Activated naive CD8-positive, alpha-beta T cell (primary cell): ENCODE results near the gene TXNDC16.

Source experiments
- H3K27ac Mint-ChIP-seq: one replicate; pipeline ENCODE4 v1.8.0; 2021; ENCODE audit warnings: mixed read lengths
- H3K27me3 Mint-ChIP-seq: one replicate; pipeline ENCODE4 v1.8.0; 2021; ENCODE audit warnings: mixed read lengths
- H3K36me3 Mint-ChIP-seq: one replicate; pipeline ENCODE4 v1.8.0; 2021; ENCODE audit warnings: mixed read lengths
- H3K4me1 Mint-ChIP-seq: one replicate; pipeline ENCODE4 v1.8.0; 2021; ENCODE audit warnings: low read depth, mixed read lengths
- H3K4me3 Mint-ChIP-seq: one replicate; pipeline ENCODE4 v1.8.0; 2021; ENCODE audit warnings: mild to moderate bottlenecking, mixed read lengths
- H3K9me3 Mint-ChIP-seq: one replicate; pipeline ENCODE4 v1.8.0; 2021; ENCODE audit warnings: low read depth, mixed read lengths

Gene TXNDC16

DNA sequence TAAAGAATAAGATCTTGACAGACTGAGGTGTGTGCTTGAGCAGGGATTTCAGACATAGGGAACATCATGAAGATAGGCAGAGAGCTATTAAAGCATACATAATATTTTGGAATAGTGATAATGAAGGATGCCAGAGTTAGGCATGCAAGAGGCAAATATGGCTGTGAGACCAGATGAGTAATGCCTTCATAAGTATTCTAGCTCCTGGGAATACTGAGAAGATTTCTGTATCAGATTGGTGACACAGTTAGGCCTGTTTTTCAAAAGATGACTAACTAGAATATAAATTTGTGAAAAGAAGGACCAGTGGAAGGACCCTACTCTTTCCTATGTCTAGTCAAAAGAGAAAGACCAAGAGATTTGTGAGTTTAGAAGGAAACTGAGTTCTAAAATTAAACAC, 108.8 kb downstream of the TXNDC16 start:
- Mint-ChIP-seq H3K9me3 (peaks cover 2% of the 10 kb centered on the region), H3K4me3 (no peak overlapping the region), H3K36me3 (peaks cover 25% of the 10 kb centered on the region), H3K27ac (no peak overlapping the region), H3K27me3 (no peaks in the 10 kb centered on the region), H3K4me1 (no peaks in the 10 kb centered on the region)

DNA sequence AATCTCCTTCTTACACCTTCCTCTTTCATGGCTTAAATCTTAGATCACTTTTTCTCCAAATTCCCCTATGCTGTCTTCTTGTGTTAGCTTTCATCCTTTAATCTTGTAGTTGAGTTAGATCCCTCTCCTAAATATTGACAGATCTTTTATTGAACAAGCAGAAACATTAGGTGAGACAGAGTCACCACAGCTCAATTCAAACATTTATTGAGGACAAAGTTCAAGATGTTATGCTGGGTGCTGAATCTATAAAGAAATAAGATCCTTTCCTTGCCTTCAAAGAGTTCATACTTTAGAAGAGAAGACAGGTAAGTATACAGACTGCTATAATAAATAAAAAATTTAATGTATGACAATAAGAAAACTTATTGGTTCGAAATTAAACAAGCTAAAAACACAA, 109.7 kb downstream of the TXNDC16 start:
- Mint-ChIP-seq H3K27me3 (no peaks in the 10 kb centered on the region), H3K27ac (no peak overlapping the region), H3K9me3 (no peaks in the 10 kb centered on the region), H3K4me1 (no peaks in the 10 kb centered on the region), H3K36me3 (peaks cover 19% of the 10 kb centered on the region), H3K4me3 (no peak overlapping the region)

DNA sequence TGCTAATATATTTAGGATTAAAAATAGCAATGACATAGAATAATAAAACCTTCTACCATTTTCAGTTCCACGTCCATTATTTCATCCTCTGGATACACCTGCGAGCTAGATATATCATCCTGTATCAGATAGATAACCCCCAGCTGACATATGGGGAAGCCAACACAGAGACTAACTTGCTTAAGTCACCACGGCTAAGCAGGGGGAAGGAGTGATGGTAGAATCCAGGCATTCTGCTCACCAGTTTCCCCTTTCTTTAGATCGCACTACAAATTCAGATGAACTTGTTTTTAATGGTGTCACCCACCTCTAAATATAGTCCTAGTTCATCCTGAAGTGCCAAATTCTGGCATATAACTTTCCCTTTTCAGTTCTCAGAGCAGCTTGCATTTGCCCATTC, 110.1 kb downstream of the TXNDC16 start:
- Mint-ChIP-seq H3K4me3 (no peak overlapping the region), H3K4me1 (no peaks in the 10 kb centered on the region), H3K9me3 (no peaks in the 10 kb centered on the region), H3K36me3 (peaks cover 18% of the 10 kb centered on the region), H3K27ac (no peak overlapping the region), H3K27me3 (no peaks in the 10 kb centered on the region)

DNA sequence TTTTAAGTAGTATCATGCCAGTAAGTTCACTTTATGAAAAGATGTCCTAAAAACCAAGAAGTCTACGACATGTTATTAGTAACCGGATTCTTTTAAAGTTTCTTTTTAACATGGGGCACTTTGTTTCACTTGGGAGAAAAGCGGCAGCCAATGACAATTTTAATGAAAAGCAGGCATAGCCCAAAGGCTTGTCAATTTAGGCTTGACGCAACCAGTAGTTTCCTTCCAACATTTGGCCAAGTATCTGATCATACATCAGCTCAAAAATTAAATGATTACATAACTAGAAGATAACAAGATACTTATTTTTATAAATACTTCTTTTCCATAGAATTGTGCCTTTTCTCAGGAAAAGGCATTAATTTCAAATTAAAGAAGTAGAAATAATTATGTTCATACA, 112.8 kb downstream of the TXNDC16 start:
- Mint-ChIP-seq H3K36me3 (peaks cover 17% of the 10 kb centered on the region), H3K9me3 (no peaks in the 10 kb centered on the region), H3K27me3 (no peaks in the 10 kb centered on the region), H3K4me3 (no peak overlapping the region), H3K4me1 (no peaks in the 10 kb centered on the region), H3K27ac (no peak overlapping the region)

DNA sequence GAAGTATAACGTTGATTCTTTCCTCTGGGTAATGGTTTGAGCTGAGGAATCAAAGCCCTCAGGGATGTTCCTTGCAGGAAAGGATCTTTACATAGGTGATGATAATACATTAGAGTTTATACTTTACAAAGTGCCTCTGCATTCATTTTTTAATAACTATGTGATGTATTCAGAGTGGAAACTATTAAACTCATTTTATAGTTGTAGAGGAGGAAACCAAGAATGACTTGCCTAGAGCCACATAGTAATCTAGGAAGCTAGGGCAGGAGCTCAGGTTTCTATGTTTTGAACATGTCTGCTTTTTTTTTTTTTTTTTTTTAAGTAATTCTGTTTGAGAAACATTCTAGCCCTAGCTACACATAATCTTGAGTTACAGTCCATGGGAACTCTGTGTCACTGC, 117.3 kb downstream of the TXNDC16 start:
- H3K4me3 Mint-ChIP-seq, result no peak overlapping the region
- H3K27ac Mint-ChIP-seq, result no peak overlapping the region
- peaks cover 17% of the 10 kb centered on the region for H3K36me3 Mint-ChIP-seq
- H3K27me3 Mint-ChIP-seq, result no peaks in the 10 kb centered on the region
- no peaks in the 10 kb centered on the region for H3K4me1 Mint-ChIP-seq
- no peaks in the 10 kb centered on the region for H3K9me3 Mint-ChIP-seq

DNA sequence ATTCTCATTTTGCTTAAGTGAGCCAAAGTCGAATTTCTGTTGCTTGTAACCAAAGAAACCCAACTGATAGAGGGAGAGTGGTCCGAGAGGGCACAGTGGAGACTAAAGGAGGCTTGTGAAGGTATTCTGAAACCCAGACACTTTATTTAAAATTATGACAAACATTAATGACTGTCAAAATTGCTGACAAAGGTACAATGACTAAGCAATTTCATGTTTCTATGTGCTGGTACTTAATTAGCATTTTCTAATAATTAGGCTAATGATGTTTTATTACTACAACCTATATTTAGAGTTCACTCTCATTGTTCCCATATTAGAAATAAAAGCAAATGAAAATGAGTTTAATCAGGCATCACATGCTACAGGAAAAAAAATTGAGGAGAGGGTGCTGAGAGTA, 121.8 kb downstream of the TXNDC16 start:
- H3K27me3 Mint-ChIP-seq, result no peaks in the 10 kb centered on the region
- H3K9me3 Mint-ChIP-seq, result no peaks in the 10 kb centered on the region
- H3K4me3 Mint-ChIP-seq, result no peak overlapping the region
- no peaks in the 10 kb centered on the region for H3K4me1 Mint-ChIP-seq
- no peak overlapping the region for H3K27ac Mint-ChIP-seq
- peaks cover 12% of the 10 kb centered on the region for H3K36me3 Mint-ChIP-seq

DNA sequence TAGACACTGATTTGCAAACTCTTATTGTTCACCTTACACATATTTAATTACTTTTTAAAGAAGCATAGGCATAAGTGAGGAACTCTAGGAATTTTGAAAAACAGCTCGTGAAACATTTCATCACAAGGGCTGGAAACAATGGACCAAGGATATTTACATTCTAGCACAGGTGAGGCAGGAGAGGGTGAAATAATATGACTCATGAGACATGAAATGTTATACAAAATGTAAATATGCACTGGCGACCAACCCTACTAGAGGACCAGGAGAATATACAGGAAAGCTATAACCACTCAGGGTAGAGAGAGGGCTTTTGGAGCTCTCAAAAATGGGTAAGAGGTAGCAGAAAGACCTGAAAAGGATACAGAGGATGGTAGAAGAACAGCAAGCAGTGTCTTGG, 122.9 kb downstream of the TXNDC16 start:
- H3K27ac Mint-ChIP-seq, result no peak overlapping the region
- H3K27me3 Mint-ChIP-seq, result no peaks in the 10 kb centered on the region
- H3K4me1 Mint-ChIP-seq, result no peaks in the 10 kb centered on the region
- no peak overlapping the region for H3K4me3 Mint-ChIP-seq
- H3K36me3 Mint-ChIP-seq, result peaks cover 12% of the 10 kb centered on the region
- no peaks in the 10 kb centered on the region for H3K9me3 Mint-ChIP-seq

DNA sequence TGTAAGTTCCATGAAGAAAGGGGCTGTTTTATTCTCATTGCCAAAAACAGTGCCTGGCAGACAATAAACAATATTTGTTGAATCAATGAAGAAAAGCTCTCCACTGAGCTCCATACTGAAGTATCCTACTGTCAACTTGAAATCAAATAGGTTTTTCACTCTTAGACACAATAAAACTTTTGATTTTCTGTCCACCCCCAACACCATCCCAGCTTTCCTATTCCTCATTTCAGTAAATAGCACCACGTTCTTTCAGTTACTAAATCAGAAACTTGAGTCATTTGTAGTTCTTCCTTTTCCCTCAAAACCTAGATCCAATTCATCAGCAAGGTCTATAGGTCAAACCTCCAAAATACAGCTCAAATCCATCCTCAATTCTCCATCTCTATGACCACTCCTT, 124.8 kb downstream of the TXNDC16 start:
- Mint-ChIP-seq H3K4me3 (no peak overlapping the region), H3K36me3 (peaks cover 12% of the 10 kb centered on the region), H3K27me3 (no peaks in the 10 kb centered on the region), H3K9me3 (no peaks in the 10 kb centered on the region), H3K27ac (no peak overlapping the region), H3K4me1 (peaks cover 2% of the 10 kb centered on the region)

DNA sequence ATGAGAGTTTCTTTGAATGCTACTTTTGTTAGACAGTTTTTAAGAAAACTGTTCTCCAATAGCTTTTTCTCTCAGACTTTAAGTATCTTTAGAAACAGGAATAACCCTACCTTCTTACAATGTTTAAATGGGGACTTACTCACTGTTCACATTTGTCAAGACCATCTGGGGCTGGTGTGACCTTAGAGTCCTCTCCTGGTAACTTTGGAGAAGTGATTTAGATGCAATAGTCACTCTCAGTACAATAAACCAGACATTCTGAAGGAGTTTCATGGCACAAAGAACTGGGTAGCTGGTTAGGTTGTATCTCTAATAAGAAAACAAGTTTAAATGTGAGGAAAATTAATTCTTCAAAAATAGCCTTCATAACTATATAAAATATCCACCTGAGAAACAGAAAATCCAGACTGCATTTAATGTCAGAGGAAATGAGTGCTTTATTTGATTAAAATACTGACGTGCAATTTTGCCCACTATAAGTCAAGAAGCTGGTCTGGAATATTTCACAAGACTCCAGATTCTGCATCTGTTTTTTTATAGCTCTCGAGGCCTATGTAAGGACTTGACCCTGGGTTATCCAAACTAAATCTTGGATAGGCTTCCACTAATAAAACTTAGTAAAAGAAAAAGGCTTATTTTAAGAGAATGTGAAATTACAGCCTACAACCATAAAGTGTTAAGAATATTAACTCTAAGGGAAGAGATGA, 129.5 kb downstream of the TXNDC16 start:
- Mint-ChIP-seq H3K4me3 (no peak overlapping the region), H3K27ac (no peak overlapping the region)

DNA sequence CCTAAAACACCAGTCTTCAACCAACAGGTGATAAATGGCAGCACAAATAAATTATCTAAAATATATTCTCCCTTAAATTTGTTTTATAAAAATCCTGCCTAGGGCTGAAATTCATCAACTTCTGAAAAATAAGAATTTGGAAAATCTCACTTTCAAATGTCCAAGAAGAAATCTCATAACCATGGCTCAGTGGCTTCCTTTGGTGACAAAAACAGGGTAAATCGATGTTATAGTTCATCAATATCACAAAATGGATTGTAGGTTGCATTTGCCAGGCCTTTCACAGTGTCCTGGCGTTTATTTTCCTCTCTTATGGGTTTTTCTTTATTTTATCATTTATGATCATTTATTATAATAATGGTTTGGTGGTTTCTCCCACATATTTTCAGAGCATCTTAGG, 135.2 kb downstream of the TXNDC16 start:
- no peaks in the 10 kb centered on the region for H3K36me3 Mint-ChIP-seq
- peaks cover 38% of the 10 kb centered on the region for H3K4me1 Mint-ChIP-seq
- no peak overlapping the region for H3K27ac Mint-ChIP-seq
- H3K4me3 Mint-ChIP-seq, result no peak overlapping the region
- no peaks in the 10 kb centered on the region for H3K9me3 Mint-ChIP-seq
- H3K27me3 Mint-ChIP-seq, result no peaks in the 10 kb centered on the region

More for the DNA sequence above, 129.5 kb downstream of the TXNDC16 start:
- Mint-ChIP-seq H3K9me3 (no peaks in the 10 kb centered on the region), H3K36me3 (peaks cover 3% of the 10 kb centered on the region), H3K4me1 (peaks cover 15% of the 10 kb centered on the region), H3K27me3 (no peaks in the 10 kb centered on the region)

DNA sequence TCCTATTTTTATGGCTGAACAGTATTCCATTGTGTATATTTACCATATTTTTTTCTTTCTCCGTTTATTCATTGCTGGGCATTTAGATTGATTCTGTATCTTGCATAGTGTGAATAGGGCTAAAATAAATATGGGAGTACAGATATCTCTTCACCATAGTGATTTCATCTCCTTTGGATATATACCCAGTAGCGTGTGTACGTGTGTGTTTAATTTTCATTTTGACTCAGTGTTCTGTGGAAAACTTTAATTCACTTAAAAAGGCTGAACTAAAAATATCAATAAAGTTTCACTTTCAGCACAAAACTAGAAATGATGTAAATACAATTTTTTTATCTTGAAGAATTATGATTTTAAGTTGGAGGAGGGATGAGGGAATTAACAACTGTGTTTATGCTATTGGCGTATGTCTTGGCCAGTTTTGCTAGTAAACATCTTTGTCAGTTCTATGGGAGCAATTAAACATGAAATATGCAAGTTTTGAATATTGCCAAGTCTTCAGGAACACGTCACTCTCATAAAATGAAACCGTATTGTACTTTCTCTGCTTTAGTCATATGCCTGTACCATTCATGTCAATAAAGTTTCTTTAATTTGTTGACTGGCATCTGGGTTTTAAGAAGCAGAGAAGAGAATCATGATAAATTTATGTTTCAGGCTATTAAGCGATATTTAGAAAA, 138.4 kb downstream of the TXNDC16 start:
- peaks cover 26% of the 10 kb centered on the region for H3K4me1 Mint-ChIP-seq
- H3K36me3 Mint-ChIP-seq, result no peaks in the 10 kb centered on the region

DNA sequence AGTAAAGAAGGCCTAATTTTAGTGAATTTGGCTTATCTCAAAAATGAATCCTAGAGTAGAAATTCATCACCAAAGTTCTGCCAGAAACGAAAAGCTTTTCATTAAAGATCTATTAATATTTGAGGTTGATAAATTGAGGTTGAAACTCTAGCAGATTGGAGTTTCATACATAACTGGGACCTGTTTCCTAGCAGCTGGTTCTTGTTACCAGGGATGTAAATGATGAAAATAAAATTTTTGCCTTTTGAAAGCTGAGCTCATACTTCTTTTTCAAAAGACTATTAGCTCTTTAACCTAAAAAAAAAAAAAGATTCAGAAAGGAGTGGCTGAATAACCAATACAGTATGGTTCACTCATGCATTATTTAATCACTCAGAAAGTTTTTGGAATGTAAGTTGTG, 139.9 kb downstream of the TXNDC16 start:
- peaks cover 21% of the 10 kb centered on the region for H3K4me1 Mint-ChIP-seq
- H3K9me3 Mint-ChIP-seq, result no peaks in the 10 kb centered on the region
- H3K27ac Mint-ChIP-seq, result peak overlapping the region; percentile 97
- H3K4me3 Mint-ChIP-seq, result no peak overlapping the region
- H3K27me3 Mint-ChIP-seq, result no peaks in the 10 kb centered on the region
- H3K36me3 Mint-ChIP-seq, result no peaks in the 10 kb centered on the region

More for the DNA sequence above, 138.4 kb downstream of the TXNDC16 start:
- Mint-ChIP-seq H3K4me3 (peak overlapping the region; percentile 64), H3K27me3 (no peaks in the 10 kb centered on the region), H3K27ac (peak overlapping the region; percentile 97), H3K9me3 (no peaks in the 10 kb centered on the region)

DNA sequence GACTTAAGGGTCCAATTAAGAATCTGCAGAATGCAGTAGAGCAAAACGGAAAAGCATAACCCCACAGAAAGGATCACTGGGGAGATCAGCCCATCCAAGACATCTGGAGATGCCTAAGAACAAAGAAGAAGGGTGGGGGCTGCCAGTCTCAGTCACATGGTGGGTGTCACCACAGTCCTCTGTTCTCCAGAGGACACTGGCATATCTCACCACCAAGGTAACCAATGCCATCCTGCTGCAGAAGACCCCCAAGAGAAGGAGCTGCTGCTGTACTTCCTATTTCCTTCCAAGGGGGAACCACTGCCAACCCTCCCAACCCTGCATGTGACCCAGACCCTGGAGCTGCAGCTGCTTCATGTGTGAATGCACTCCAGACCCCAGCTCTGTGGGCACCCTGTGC, 147.0 kb downstream of the TXNDC16 start:
- H3K27me3 Mint-ChIP-seq, result no peaks in the 10 kb centered on the region
- H3K4me1 Mint-ChIP-seq, result peaks cover 53% of the 10 kb centered on the region
- no peak overlapping the region for H3K27ac Mint-ChIP-seq
- H3K4me3 Mint-ChIP-seq, result no peak overlapping the region
- H3K9me3 Mint-ChIP-seq, result no peaks in the 10 kb centered on the region
- peaks cover 7% of the 10 kb centered on the region for H3K36me3 Mint-ChIP-seq

DNA sequence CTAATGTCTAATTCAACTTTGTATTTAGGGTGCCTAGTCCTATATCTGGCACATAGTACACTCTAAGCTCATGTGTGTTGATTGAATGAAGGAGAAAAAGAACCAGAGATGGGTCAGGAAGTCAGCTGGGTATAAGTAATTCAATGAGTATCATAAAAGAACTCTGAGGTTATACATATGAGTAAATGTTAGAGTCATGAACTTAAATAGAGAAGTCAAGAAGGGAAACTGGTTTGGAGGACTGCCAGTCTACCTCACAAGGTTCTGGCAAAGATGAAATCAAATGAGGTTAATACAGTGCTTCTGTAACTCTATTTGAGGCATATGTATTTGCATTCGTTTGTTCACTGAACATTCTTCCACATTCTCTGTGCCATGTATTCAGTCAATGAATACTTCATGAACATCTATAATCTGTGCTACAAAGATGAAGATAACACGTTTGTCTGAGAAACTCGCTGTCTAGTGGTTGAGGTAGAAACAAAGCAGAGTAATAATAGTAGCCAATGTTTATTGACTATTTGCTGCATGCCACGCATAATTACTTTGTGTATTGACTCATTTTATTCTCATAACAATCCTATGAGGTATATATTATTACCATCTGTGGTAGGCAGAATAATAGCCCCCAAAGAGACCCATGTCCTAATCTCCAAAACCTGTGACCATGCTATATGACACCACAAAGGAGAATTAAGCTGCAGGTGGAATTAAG, 149.3 kb downstream of the TXNDC16 start:
- no peak overlapping the region for H3K27ac Mint-ChIP-seq
- peaks cover 7% of the 10 kb centered on the region for H3K36me3 Mint-ChIP-seq
- H3K27me3 Mint-ChIP-seq, result no peaks in the 10 kb centered on the region
- H3K4me3 Mint-ChIP-seq, result no peak overlapping the region
- peaks cover 68% of the 10 kb centered on the region for H3K4me1 Mint-ChIP-seq
- H3K9me3 Mint-ChIP-seq, result no peaks in the 10 kb centered on the region

DNA sequence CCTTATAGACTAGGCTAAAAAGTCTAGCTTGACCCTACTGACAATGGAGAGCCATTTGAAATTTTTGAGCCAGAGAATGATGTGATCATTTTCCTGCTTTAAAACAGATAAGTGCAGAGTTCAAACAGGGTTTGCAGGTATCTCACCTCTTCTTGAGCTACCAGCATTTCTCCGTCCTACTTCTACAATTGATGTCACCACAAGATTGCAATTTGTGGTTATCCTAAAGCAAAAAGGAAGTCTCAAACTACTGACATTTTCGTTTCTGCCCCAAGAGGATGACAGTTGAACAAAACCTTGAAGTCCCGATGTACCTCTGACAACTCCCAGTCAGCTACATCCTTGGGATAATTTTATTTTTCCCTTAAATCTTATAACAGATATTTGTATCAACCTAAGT, 151.5 kb downstream of the TXNDC16 start:
- H3K27me3 Mint-ChIP-seq, result no peaks in the 10 kb centered on the region
- peaks cover 9% of the 10 kb centered on the region for H3K36me3 Mint-ChIP-seq
- peak overlapping the region; percentile 22 for H3K27ac Mint-ChIP-seq
- H3K4me1 Mint-ChIP-seq, result peaks cover 67% of the 10 kb centered on the region
- H3K4me3 Mint-ChIP-seq, result peak overlapping the region; percentile 18
- no peaks in the 10 kb centered on the region for H3K9me3 Mint-ChIP-seq
